ENCODE measurements around the gene ALK.

- TF ChIP-seq ZNF274 (IDR thresholded peaks at IDR 0.05; ENCODE audit: low read depth, low read length) (no peak), YY1 (IDR thresholded peaks at IDR 0.05; ENCODE audit: insufficient read depth, insufficient read length) (no peak), SUZ12 (IDR thresholded peaks at IDR 0.05; ENCODE audit: extremely low read depth, insufficient read depth, insufficient read length) (no peak)
Measured at GRCh38 chr2:29531626-29532025, 389.8 kb downstream of the ALK start.

Measured in NT2/D1 (cell line).